Measurements from ENCODE around the gene MACROD2.

MACROD2 gene

GRCh38 chr20:14375416-14375985 is 380.2 kb downstream of the MACROD2 start:
- POLR2A ChIA-PET (ENCODE audit: low non-redundant PET): no interaction called here
- DNase-seq (ENCODE audit: low spot score): no peak
- TF ChIP-seq, protein P1, sequence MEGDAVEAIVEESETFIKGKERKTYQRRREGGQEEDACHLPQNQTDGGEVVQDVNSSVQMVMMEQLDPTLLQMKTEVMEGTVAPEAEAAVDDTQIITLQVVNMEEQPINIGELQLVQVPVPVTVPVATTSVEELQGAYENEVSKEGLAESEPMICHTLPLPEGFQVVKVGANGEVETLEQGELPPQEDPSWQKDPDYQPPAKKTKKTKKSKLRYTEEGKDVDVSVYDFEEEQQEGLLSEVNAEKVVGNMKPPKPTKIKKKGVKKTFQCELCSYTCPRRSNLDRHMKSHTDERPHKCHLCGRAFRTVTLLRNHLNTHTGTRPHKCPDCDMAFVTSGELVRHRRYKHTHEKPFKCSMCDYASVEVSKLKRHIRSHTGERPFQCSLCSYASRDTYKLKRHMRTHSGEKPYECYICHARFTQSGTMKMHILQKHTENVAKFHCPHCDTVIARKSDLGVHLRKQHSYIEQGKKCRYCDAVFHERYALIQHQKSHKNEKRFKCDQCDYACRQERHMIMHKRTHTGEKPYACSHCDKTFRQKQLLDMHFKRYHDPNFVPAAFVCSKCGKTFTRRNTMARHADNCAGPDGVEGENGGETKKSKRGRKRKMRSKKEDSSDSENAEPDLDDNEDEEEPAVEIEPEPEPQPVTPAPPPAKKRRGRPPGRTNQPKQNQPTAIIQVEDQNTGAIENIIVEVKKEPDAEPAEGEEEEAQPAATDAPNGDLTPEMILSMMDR (conservative IDR thresholded peaks at IDR 0.05; ENCODE audit: low read depth): no peak
- no peak overlapping the region for H3K27ac ChIP-seq
- CTCF ChIA-PET: no interaction called here

- POLR2A ChIA-PET (ENCODE audit: low non-redundant PET): no interaction called here
- CTCF ChIA-PET: no interaction called here
- TF ChIP-seq, protein P1 (conservative IDR thresholded peaks at IDR 0.05; ENCODE audit: low read depth): no peak
- H3K27ac ChIP-seq: no peak overlapping the region
- no peak for DNase-seq (ENCODE audit: low spot score)
These were observed 383.0 kb downstream of the MACROD2 start for GRCh38 chr20:14378326-14378725.

DNA sequence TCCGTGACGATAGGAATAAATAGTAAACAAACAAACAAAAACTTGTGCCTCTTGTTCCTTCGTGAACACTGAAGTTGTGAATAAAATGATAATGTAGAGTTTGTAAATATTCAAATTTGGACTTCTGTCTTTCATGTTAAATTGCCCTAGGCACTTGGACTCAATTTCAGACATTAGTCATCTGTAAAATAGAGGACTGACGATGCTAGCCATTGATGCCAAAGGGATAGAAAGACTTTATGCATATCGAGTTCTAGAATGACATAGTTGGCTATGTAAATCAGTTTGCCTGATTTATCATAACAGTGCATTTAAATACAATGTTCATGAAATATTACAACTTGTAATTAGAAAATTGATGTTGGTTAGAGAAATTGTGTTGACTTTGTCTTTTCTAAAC is 388.0 kb downstream of the MACROD2 start:
- CTCF ChIA-PET: no interaction called here
- H3K27ac ChIP-seq: no peak overlapping the region
- DNase-seq (ENCODE audit: low spot score): no peak
- POLR2A ChIA-PET (ENCODE audit: low non-redundant PET): no interaction called here
- TF ChIP-seq, protein P1 (conservative IDR thresholded peaks at IDR 0.05; ENCODE audit: low read depth): no peak

- CTCF ChIA-PET: interaction anchor here (0.6 to 1.1 kb wide), 2 partner anchors 11 to 189 kb away, joined by 3 to 4 read pairs; no protein-coding TSS in a partner anchor
- TF ChIP-seq, protein P1 (conservative IDR thresholded peaks at IDR 0.05; ENCODE audit: low read depth): no peak
- no peak overlapping the region for H3K27ac ChIP-seq
- peak; percentile 5 for DNase-seq (ENCODE audit: low spot score)
- POLR2A ChIA-PET (ENCODE audit: low non-redundant PET): interaction anchor here (0.6 kb wide), 1 partner anchor 334 kb away, joined by 7 read pairs; no protein-coding TSS in a partner anchor
These were observed 389.3 kb downstream of the MACROD2 start for GRCh38 chr20:14384416-14385175.

DNA sequence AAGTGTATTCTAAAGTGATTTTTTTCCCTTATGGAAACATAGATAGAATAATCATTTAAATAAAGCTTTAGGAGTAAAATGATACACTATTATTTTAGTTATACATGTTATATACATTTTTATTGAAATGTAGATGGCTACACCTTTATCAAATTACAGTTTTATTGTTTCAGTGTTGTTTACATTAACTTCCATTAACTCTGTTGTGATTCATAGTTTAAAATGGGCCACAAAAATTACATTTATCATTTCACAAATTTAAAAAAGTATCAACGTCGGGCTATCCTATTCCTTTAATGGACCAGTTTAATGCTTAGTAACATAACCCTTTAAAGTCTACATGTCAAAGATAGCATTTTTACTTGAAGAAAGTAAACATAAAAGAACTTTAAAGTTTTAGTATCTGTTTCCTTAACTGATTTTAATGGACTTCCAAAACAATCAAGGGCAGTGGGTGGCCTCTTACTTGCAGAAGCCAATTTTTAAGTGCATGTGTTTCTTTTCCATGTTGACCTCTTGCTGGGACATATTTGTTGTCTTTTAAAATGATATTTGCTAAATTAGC is 389.9 kb downstream of the MACROD2 start:
- DNase-seq (ENCODE audit: low spot score): no peak
- CTCF ChIA-PET: interaction anchor here (0.6 kb wide), 1 partner anchor 30 kb away, joined by 3 read pairs; no protein-coding TSS in a partner anchor
- H3K27ac ChIP-seq: no peak overlapping the region
- TF ChIP-seq, protein P1 (conservative IDR thresholded peaks at IDR 0.05; ENCODE audit: low read depth): no peak
- POLR2A ChIA-PET (ENCODE audit: low non-redundant PET): no interaction called here

DNA sequence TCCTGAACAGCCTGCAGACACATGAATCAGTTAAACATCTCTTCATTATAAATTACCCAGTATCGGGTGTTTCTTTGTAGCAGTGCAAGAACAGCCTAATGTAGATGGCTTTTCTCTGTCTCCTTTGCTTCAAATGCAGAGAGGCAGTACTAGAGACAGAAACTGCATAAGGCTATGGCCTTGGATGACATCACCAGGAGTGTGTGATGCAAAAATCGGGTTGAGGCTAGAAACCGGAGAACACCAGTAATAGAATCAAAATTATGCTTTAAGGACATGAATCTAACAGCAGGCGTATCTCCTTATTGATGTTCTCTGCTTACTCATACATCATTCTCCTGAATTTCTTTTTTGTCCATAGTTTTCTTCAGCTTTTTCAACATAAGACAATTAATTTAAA is 391.4 kb downstream of the MACROD2 start:
- DNase-seq (ENCODE audit: low spot score): no peak
- POLR2A ChIA-PET (ENCODE audit: low non-redundant PET): no interaction called here
- TF ChIP-seq, protein P1 (conservative IDR thresholded peaks at IDR 0.05; ENCODE audit: low read depth): no peak
- H3K27ac ChIP-seq: no peak overlapping the region
- CTCF ChIA-PET: no interaction called here
